H1 (cell line): ENCODE data around the gene FIGNL2. TPM values are rescaled to one million over a fixed set of nuclear protein-coding genes. Genes with fewer than 3 reads are reported as not detected.

Experiments used
- KDM5A ChIP-seq: fragments of 200-600 bp; IDR thresholded peaks from 2 replicates; pipeline ENCODE4 v1.7.1; 2012; ENCODE audit warnings: mild to moderate bottlenecking, low read length, inconsistent platforms, mixed read lengths
- SAP30 ChIP-seq: fragments of 300-600 bp; sonication (generic); IDR thresholded peaks from 2 replicates; pipeline ENCODE4 v1.7.1; 2012; ENCODE audit warnings: low read length, moderate library complexity, mild to moderate bottlenecking, inconsistent platforms; ENCODE audit not compliant: insufficient read depth, insufficient replicate concordance
- SP1 ChIP-seq: IDR thresholded peaks from 2 replicates; pipeline ENCODE4 v1.6.1; 2011; ENCODE audit warnings: low read depth, low read length
- polyA plus RNA-seq, 7 experiments: library from polyadenylated mRNA; depleted of rRNA in 3 of 7; stranded (reverse) in 5 of 7; unstranded in 2 of 7; fragments of >200 nt in 5 of 7; fragments of 200-250 nt in 2 of 7; gene quantifications; 1 replicate in 5 of 7; 2 replicates in 1 of 7; 4 replicates in 1 of 7; pipeline versions ENCODE4 v1.2.1 to v1.2.3, GENCODE V29; 2011 to 2013; ENCODE audit warnings: missing spikeins in 2 of 7, mixed read lengths in 2 of 7
- total RNA-seq: library from RNA; stranded (reverse); fragmentation: NEBNext Ultra II Directional; extraction: Animal tissue kit (Norgen Biotek cat#: 25700); gene quantifications from 2 replicates; pipeline ENCODE4 v1.2.1, GENCODE V29; 2021

Gene FIGNL2
- total and polyA plus RNA-seq, 2 of the 8 experiments (the other 6 are each of a cell fraction or from before 2014, with no cell fraction given), result 6.5 to 7.1 TPM

DNA sequence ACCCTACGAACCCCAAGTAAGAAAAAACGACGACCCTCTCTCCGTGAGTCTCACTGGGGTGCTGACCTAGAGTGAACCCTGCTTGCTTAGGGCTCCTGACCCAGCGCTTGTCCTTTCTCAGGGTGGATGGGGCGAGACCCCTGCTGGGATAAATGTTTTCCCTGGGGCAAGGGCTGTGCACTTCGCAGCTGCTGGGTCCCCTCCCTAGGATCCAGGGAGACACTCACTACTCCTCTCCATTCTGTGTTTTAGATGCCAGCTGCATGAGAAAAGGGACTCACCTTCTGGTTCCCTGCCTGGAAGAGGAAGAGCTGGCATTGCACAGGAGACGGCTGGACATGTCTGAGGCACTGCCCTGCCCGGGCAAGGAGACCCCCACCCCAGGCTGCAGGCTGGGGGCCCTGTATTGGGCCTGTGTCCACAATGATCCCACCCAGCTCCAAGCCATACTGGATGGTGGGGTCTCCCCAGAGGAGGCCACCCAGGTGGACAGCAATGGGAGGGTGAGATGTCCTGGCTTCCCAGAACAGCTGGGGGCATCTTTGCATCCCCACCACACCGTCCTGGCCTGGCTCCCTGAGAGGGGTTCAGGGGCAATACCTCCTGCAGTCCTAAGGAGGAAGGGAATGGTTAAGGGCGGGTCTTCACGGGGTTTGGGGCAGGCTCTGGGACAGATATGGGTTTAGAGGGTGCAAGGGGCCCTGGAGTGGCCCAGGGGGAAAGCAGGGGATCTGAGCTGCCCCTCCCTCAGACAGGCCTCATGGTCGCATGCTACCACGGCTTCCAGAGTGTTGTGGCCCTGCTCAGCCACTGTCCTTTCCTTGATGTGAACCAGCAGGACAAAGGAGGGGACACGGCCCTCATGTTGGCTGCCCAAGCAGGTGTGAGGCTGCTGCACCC, 40.0 kb upstream of the FIGNL2 start (continued):
- no peak for TF ChIP-seq KDM5A
- TF ChIP-seq SAP30, result no peak
- no peak for TF ChIP-seq SP1
